ENCODE data around the gene ZPBP2. TPM values are rescaled to one million over a fixed set of nuclear protein-coding genes. Genes with fewer than 3 reads are reported as not detected.

Gene ZPBP2
- total and polyA plus RNA-seq, 10 donors = 0.16 to 0.46 (median 0.23) TPM; not detected in 4

GRCh38 chr17:39838057-39838456 is 29.9 kb upstream of the ZPBP2 start:
- WGBS, 5 donors = 79 to 87% (median 83%) methylated on average over 1 of the region's 1 CpG
- intact Hi-C loops (cut with DNase I; ENCODE audit: low total_unique reads) = no loop called here
- peaks cover 0 to 25% (median 6%) of the 10 kb centered on the region in 6 donors for H3K4me1 ChIP-seq
- H3K27ac ChIP-seq = no peak overlapping the region
- peaks cover 0 to 52% (median 3%) of the 10 kb centered on the region in 6 donors for H3K36me3 ChIP-seq
- DNase-seq = no peak
- no peaks in the 10 kb centered on the region for H3K27me3 ChIP-seq (replicated peaks in 1 of 7)
- TF ChIP-seq POLR2AphosphoS5 (IDR thresholded peaks at IDR 0.05) (no peak), POLR2A (IDR thresholded peaks at IDR 0.05) (no peak), CTCF (IDR thresholded peaks at IDR 0.05 in 8 of 11, conservative IDR thresholded peaks at IDR 0.05 in 3 of 11) (no peak)
- H3K9me3 ChIP-seq = peaks cover 0 to 44% (median 32%) of the 10 kb centered on the region in 8 donors
- H3K4me3 ChIP-seq = no peak overlapping the region

- peaks cover 0 to 52% (median 3%) of the 10 kb centered on the region in 6 donors for H3K36me3 ChIP-seq
- TF ChIP-seq POLR2A (IDR thresholded peaks at IDR 0.05) = no peak
- TF ChIP-seq CTCF (IDR thresholded peaks at IDR 0.05 in 8 of 11, conservative IDR thresholded peaks at IDR 0.05 in 3 of 11) = no peak
- TF ChIP-seq POLR2AphosphoS5 (IDR thresholded peaks at IDR 0.05) = no peak
- H3K9me3 ChIP-seq = peaks cover 0 to 44% (median 32%) of the 10 kb centered on the region in 8 donors
- intact Hi-C loops (cut with DNase I; ENCODE audit: low total_unique reads) = no loop called here
- no peaks in the 10 kb centered on the region for H3K27me3 ChIP-seq (replicated peaks in 1 of 7)
- DNase-seq = no peak
- peaks cover 0 to 32% (median 6%) of the 10 kb centered on the region in 6 donors for H3K4me1 ChIP-seq
- no peak overlapping the region for H3K4me3 ChIP-seq
- 73 to 92% (median 82%) methylated on average over 1 of the region's 1 CpG for WGBS, 5 donors
- no peak overlapping the region for H3K27ac ChIP-seq
Observed at GRCh38 chr17:39838784-39839183, 29.2 kb upstream of the ZPBP2 start.

GRCh38 chr17:39841134-39841683 is 26.8 kb upstream of the ZPBP2 start:
- Histone ChIP-seq H3K36me3 (peaks cover 0 to 35% (median 3%) of the 10 kb centered on the region in 6 donors), H3K9me3 (peaks cover 0 to 30% (median 25%) of the 10 kb centered on the region in 8 donors), H3K4me1 (peaks cover 4 to 53% (median 13%) of the 10 kb centered on the region in 6 donors), H3K27ac (peak overlapping the region in 1 of 8 donors; percentile 3), H3K27me3 (replicated peaks in 1 of 7) (no peaks in the 10 kb centered on the region), H3K4me3 (no peak overlapping the region)
- no peak for DNase-seq
- TF ChIP-seq POLR2A (IDR thresholded peaks at IDR 0.05) = no peak
- intact Hi-C loops (cut with DNase I; ENCODE audit: low total_unique reads) = no loop called here
- WGBS, 5 donors = 58 to 85% (median 75%) methylated on average over 2 of the region's 2 CpGs

- Histone ChIP-seq H3K9me3 (no peaks in the 10 kb centered on the region), H3K36me3 (peaks cover 0 to 22% (median 0%) of the 10 kb centered on the region in 6 donors), H3K4me1 (peaks cover 8 to 89% (median 43%) of the 10 kb centered on the region in 6 donors), H3K4me3 (no peak overlapping the region), H3K27ac (no peak overlapping the region), H3K27me3 (replicated peaks in 1 of 7) (no peaks in the 10 kb centered on the region)
- 84 to 87% (median 86%) methylated on average over 8 of the region's 8 CpGs for WGBS, 5 donors
- no peak for DNase-seq
- no peak for TF ChIP-seq POLR2AphosphoS5 (IDR thresholded peaks at IDR 0.05)
- no peak for TF ChIP-seq POLR2A (IDR thresholded peaks at IDR 0.05)
- no peak for TF ChIP-seq CTCF (IDR thresholded peaks at IDR 0.05 in 8 of 11, conservative IDR thresholded peaks at IDR 0.05 in 3 of 11)
- intact Hi-C loops (cut with DNase I; ENCODE audit: low total_unique reads) = no loop called here
Observed at GRCh38 chr17:39845052-39845846, 22.8 kb upstream of the ZPBP2 start.

Data from spleen (tissue), 11 donors.